ENCODE measurements around the gene SERPINA5.

Gene SERPINA5

GRCh38 chr14:94622653-94623421, 41.6 kb downstream of the SERPINA5 start:
- TF ChIP-seq, protein P1, sequence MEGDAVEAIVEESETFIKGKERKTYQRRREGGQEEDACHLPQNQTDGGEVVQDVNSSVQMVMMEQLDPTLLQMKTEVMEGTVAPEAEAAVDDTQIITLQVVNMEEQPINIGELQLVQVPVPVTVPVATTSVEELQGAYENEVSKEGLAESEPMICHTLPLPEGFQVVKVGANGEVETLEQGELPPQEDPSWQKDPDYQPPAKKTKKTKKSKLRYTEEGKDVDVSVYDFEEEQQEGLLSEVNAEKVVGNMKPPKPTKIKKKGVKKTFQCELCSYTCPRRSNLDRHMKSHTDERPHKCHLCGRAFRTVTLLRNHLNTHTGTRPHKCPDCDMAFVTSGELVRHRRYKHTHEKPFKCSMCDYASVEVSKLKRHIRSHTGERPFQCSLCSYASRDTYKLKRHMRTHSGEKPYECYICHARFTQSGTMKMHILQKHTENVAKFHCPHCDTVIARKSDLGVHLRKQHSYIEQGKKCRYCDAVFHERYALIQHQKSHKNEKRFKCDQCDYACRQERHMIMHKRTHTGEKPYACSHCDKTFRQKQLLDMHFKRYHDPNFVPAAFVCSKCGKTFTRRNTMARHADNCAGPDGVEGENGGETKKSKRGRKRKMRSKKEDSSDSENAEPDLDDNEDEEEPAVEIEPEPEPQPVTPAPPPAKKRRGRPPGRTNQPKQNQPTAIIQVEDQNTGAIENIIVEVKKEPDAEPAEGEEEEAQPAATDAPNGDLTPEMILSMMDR (IDR thresholded peaks at IDR 0.05) = no peak
- no peak for DNase-seq (ENCODE audit: low spot score)
- no peak overlapping the region for H3K27ac ChIP-seq
- H3K4me3 ChIP-seq = no peak overlapping the region

DNA sequence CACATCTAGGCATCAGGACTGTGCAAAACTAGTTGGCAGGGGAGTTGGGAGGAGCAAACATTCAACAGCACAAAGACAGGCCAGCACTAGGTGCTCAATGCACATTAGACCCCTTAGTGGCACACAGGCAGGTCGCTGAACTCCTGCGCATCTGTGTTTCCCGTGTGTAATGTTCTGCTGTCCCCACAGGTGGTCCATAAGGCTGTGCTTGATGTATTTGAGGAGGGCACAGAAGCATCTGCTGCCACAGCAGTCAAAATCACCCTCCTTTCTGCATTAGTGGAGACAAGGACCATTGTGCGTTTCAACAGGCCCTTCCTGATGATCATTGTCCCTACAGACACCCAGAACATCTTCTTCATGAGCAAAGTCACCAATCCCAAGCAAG, 42.2 kb downstream of the SERPINA5 start:
- DNase-seq (ENCODE audit: low spot score) = no peak
- Histone ChIP-seq H3K4me3 (no peak overlapping the region), H3K27ac (no peak overlapping the region)
- TF ChIP-seq, protein P1 (IDR thresholded peaks at IDR 0.05) = no peak

DNA sequence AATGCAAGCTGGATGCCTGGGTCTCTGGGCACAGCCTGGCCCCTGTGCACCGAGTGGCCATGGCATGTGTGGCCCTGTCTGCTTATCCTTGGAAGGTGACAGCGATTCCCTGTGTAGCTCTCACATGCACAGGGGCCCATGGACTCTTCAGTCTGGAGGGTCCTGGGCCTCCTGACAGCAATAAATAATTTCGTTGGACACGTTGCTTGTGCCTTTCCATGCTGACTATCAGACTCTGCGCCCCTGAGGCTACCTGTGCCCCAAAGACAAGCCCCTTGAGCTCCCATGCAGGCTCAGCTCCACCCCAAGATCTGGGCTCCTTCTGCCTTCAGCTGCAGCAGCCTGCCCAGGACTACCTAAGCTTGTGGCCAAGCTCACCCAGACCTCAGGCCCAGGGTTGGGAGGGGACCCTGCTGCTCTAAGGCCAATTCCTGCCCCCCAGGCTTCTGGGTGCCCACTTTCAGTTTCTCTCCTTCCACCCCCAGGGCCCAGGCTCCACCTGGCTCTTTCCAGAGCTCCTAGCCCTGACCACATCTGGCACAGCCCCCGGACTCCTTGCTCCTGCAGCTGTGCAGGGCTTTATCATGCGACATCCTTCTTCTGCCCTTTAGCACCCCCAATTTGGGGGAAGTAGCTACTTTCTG, 42.8 kb downstream of the SERPINA5 start:
- no peak for DNase-seq (ENCODE audit: low spot score)
- no peak overlapping the region for H3K4me3 ChIP-seq
- H3K27ac ChIP-seq = no peak overlapping the region
- TF ChIP-seq, protein P1 (IDR thresholded peaks at IDR 0.05) = no peak

DNA sequence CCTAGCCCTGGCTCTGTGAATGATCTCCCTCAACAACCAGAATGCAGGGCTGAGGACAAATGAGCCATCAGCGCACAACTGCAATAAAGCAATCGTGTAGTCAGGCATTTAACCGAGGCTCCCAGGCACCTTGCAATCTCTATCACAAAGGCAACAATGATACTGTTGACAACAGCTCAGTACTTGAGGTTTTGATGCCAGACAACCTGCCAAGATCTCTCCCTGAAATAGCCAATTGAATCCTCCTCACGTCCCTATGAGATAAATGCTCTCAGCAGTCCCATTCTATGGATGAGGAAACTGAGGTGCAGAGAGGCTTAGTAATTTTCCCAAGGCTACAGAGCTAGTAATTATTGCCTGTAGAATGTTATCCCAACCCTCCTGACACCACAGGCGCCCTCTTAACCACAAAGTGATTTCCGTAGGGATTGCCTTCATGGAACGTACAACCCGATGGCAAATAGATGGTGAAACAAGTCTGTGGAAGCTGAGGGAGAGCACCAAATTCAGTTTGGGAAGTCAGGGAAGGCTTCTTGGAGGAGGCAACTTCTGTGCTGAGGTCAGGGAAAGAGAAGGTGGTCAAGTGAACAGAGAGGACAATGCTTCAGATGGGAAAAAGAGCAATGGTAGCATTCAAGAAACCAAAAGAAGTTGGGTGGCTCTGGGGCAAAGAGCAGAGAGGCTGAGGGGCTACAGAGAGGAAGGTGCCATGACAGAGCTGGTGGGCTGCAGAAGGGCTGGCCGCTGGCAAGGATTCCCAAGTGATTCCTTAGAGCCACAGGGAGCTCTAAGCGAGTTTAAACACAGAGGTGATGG, 43.5 kb downstream of the SERPINA5 start:
- Histone ChIP-seq H3K4me3 (no peak overlapping the region), H3K27ac (no peak overlapping the region)
- DNase-seq (ENCODE audit: low spot score) = no peak
- TF ChIP-seq, protein P1 (IDR thresholded peaks at IDR 0.05) = no peak

DNA sequence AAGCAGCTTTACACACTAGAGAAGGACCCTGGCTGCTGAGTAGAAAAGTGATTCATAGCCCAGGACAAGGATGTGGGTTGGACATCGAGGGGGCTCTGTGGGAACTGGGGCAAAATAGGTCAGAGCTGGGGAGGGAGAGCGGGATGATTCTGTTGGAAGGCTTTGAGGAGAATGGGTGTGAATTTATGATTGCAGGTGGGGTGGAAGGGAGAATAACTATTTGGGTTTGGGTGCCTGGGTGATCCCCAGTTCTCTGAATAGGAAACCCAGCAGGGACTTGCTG, 44.1 kb downstream of the SERPINA5 start:
- no peak overlapping the region for H3K27ac ChIP-seq
- no peak for DNase-seq (ENCODE audit: low spot score)
- no peak overlapping the region for H3K4me3 ChIP-seq
- TF ChIP-seq, protein P1 (IDR thresholded peaks at IDR 0.05) = no peak

DNA sequence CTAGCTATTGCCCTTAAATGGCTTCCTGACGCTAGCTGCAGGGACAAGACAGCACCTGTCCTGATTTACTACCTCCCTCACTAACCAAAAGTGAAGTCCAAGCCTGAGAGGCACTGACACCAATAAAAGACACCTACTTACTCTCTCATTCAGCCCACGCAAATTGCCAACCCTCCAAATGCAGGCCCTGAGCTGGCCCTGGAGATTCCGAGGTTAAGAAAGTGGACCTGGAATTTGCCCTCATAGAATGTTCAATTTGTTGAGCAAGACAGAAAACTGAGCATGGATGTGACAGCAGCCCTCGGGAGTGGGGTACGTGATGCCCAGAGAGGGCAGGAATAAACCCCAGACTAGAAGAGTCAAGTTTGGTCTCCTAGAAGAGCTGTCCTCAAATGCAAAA, 47.4 kb downstream of the SERPINA5 start:
- H3K27ac ChIP-seq = no peak overlapping the region
- H3K4me3 ChIP-seq = no peak overlapping the region
- no peak for DNase-seq (ENCODE audit: low spot score)
- TF ChIP-seq, protein P1 (IDR thresholded peaks at IDR 0.05) = no peak
